K562 (cell line): ENCODE results near the gene EMC9. TPM values are rescaled to one million over a fixed set of nuclear protein-coding genes. Genes with fewer than 3 reads are reported as not detected.
A peak's percentile ranks its signal among the peaks of the same experiment; 100 is the strongest.

Experiments used
- CSDE1 ChIP-seq, 2 experiments: fragments of 450-650 bp; IDR thresholded peaks; 2 replicates each; pipeline ENCODE4 v1.6.1; 2016; ENCODE audit warnings: mild to moderate bottlenecking in 1 of 2
- HMGN3 ChIP-seq: IDR thresholded peaks from 2 replicates; pipeline ENCODE4 v1.6.1; 2011; ENCODE audit warnings: borderline replicate concordance, low read depth, mild to moderate bottlenecking, mixed read lengths, low read length; ENCODE audit not compliant: insufficient read length; ENCODE audit errors: extremely low read depth
- L3MBTL2 ChIP-seq: fragments of 450-650 bp; IDR thresholded peaks from 2 replicates; pipeline ENCODE4 v1.6.1; 2016; ENCODE audit warnings: mild to moderate bottlenecking, moderate library complexity
- MBD1 ChIP-seq: fragments of 250-450 bp; sonication (Bioruptor Pico); IDR thresholded peaks from 2 replicates; pipeline ENCODE4 v1.8.0; 2022; ENCODE audit warnings: inconsistent platforms
- RAD51 ChIP-seq: fragments of 450-650 bp; IDR thresholded peaks from 2 replicates; pipeline ENCODE4 v1.7.1; 2016; ENCODE audit warnings: low read depth, mild to moderate bottlenecking, borderline replicate concordance
- RBM34 ChIP-seq: fragments of 200-400 bp; formaldehyde crosslinking; IDR thresholded peaks from 2 replicates; pipeline ENCODE4 v1.6.1; 2018; ENCODE audit warnings: low read length, borderline replicate concordance; ENCODE audit not compliant: insufficient read depth
- SFPQ ChIP-seq: fragments of 200-400 bp; formaldehyde crosslinking; IDR thresholded peaks from 2 replicates; pipeline ENCODE4 v1.6.1; 2017; ENCODE audit warnings: mild to moderate bottlenecking, low read depth, low read length, moderate library complexity
- SPI1 ChIP-seq: IDR thresholded peaks from 2 replicates; pipeline ENCODE4 v1.6.1; 2011; ENCODE audit warnings: low read depth, low read length, control low read depth, borderline replicate concordance
- polyA plus RNA-seq, 8 experiments: library from polyadenylated mRNA; depleted of rRNA in 4 of 8; stranded (reverse) in 5 of 8; unstranded in 3 of 8; fragments of >200 nt; fragmentation: Nextera tagmentation in 2 of 8; fragmentation: Illumina TruSeq in 1 of 8; extraction: Ambion mirVana in 2 of 8; extraction: Trizol in 1 of 8; gene quantifications; 2 replicates each; pipeline versions ENCODE4 v1.2.1 to v1.2.3, GENCODE V29; 2011 to 2014; ENCODE audit warnings: inconsistent platforms in 1 of 8, missing spikeins in 1 of 8
- total RNA-seq, 7 experiments: library from RNA; depleted of rRNA in 6 of 7; stranded (reverse); fragments of >200 nt in 6 of 7; fragmentation: Illumina TruSeq in 2 of 7; extraction: Trizol in 2 of 7; gene quantifications; 2 replicates each; pipeline versions ENCODE4 v1.2.1 to v1.2.3, GENCODE V29; 2011 to 2021; ENCODE audit warnings: low replicate concordance in 1 of 7
- TF ChIP-seq, protein P1 (sequence below), 2 experiments: fragments of 450-650 bp; conservative IDR thresholded peaks; 2 replicates each; pipeline ENCODE4 v1.6.1; 2017; ENCODE audit warnings: mild to moderate bottlenecking in 2 of 2, moderate library complexity in 2 of 2
- TF ChIP-seq, protein P2 (sequence below): sonication (generic); formaldehyde crosslinking; IDR thresholded peaks from 2 replicates; pipeline ENCODE4 v1.8.1; 2023; ENCODE audit warnings: mild to moderate bottlenecking, missing genetic modification reagents
- TF ChIP-seq, protein P3 (sequence below): sonication (generic); formaldehyde crosslinking; IDR thresholded peaks from 2 replicates; pipeline ENCODE4 v1.8.0; 2022; ENCODE audit warnings: missing genetic modification reagents, mild to moderate bottlenecking, moderate library complexity, borderline replicate concordance
- TF ChIP-seq, protein P4 (sequence below): sonication (generic); formaldehyde crosslinking; IDR thresholded peaks from 2 replicates; pipeline ENCODE4 v1.8.0; 2022; ENCODE audit warnings: mild to moderate bottlenecking, missing genetic modification reagents

EMC9 gene
- total and polyA plus RNA-seq, 9 of the 15 experiments (the other 6 are each of a cell fraction or from before 2014, with no cell fraction given): 3.1 to 13.2 (median 7.8) TPM

GRCh38 chr14:24095271-24096068 is 45.9 kb downstream of the EMC9 start (continued):
- no peak for TF ChIP-seq HMGN3
- TF ChIP-seq CSDE1 (IDR thresholded peaks at IDR 0.05): no peak
- TF ChIP-seq SPI1: no peak
- TF ChIP-seq L3MBTL2: peak; percentile 87
- TF ChIP-seq RBM34: no peak
- TF ChIP-seq, protein P1, sequence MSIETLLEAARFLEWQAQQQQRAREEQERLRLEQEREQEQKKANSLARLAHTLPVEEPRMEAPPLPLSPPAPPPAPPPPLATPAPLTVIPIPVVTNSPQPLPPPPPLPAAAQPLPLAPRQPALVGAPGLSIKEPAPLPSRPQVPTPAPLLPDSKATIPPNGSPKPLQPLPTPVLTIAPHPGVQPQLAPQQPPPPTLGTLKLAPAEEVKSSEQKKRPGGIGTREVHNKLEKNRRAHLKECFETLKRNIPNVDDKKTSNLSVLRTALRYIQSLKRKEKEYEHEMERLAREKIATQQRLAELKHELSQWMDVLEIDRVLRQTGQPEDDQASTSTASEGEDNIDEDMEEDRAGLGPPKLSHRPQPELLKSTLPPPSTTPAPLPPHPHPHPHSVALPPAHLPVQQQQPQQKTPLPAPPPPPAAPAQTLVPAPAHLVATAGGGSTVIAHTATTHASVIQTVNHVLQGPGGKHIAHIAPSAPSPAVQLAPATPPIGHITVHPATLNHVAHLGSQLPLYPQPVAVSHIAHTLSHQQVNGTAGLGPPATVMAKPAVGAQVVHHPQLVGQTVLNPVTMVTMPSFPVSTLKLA (conservative IDR thresholded peaks at IDR 0.05): peak; percentile 91 to 93
- TF ChIP-seq RAD51: peak; percentile 96
- TF ChIP-seq, protein P2, sequence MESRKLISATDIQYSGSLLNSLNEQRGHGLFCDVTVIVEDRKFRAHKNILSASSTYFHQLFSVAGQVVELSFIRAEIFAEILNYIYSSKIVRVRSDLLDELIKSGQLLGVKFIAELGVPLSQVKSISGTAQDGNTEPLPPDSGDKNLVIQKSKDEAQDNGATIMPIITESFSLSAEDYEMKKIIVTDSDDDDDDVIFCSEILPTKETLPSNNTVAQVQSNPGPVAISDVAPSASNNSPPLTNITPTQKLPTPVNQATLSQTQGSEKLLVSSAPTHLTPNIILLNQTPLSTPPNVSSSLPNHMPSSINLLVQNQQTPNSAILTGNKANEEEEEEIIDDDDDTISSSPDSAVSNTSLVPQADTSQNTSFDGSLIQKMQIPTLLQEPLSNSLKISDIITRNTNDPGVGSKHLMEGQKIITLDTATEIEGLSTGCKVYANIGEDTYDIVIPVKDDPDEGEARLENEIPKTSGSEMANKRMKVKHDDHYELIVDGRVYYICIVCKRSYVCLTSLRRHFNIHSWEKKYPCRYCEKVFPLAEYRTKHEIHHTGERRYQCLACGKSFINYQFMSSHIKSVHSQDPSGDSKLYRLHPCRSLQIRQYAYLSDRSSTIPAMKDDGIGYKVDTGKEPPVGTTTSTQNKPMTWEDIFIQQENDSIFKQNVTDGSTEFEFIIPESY: no peak
- TF ChIP-seq, protein P3, sequence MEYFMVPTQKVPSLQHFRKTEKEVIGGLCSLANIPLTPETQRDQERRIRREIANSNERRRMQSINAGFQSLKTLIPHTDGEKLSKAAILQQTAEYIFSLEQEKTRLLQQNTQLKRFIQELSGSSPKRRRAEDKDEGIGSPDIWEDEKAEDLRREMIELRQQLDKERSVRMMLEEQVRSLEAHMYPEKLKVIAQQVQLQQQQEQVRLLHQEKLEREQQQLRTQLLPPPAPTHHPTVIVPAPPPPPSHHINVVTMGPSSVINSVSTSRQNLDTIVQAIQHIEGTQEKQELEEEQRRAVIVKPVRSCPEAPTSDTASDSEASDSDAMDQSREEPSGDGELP: peak; percentile 22; the same call in 1 of the 2 replicates
- no peak for TF ChIP-seq SFPQ
- TF ChIP-seq, protein P4, sequence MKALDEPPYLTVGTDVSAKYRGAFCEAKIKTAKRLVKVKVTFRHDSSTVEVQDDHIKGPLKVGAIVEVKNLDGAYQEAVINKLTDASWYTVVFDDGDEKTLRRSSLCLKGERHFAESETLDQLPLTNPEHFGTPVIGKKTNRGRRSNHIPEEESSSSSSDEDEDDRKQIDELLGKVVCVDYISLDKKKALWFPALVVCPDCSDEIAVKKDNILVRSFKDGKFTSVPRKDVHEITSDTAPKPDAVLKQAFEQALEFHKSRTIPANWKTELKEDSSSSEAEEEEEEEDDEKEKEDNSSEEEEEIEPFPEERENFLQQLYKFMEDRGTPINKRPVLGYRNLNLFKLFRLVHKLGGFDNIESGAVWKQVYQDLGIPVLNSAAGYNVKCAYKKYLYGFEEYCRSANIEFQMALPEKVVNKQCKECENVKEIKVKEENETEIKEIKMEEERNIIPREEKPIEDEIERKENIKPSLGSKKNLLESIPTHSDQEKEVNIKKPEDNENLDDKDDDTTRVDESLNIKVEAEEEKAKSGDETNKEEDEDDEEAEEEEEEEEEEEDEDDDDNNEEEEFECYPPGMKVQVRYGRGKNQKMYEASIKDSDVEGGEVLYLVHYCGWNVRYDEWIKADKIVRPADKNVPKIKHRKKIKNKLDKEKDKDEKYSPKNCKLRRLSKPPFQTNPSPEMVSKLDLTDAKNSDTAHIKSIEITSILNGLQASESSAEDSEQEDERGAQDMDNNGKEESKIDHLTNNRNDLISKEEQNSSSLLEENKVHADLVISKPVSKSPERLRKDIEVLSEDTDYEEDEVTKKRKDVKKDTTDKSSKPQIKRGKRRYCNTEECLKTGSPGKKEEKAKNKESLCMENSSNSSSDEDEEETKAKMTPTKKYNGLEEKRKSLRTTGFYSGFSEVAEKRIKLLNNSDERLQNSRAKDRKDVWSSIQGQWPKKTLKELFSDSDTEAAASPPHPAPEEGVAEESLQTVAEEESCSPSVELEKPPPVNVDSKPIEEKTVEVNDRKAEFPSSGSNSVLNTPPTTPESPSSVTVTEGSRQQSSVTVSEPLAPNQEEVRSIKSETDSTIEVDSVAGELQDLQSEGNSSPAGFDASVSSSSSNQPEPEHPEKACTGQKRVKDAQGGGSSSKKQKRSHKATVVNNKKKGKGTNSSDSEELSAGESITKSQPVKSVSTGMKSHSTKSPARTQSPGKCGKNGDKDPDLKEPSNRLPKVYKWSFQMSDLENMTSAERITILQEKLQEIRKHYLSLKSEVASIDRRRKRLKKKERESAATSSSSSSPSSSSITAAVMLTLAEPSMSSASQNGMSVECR: peak; percentile 53; the same call in 1 of the 2 replicates
- TF ChIP-seq MBD1 (CRISPR knock-in tag): no peak
